Thyroid gland (tissue), 4 donors: Measurements from ENCODE around the gene UBXN6. TPM values are rescaled to one million over a fixed set of nuclear protein-coding genes. Genes with fewer than 3 reads are reported as not detected.
A peak's percentile ranks its signal among the peaks of the same experiment; 100 is the strongest.

Experiments
- DNase-seq, 2 donors: peaks; one replicate each; pipeline ENCODE4 v3.0.0-alpha.2; 2019
- H3K27ac ChIP-seq, 3 donors: fragments of 200-600 bp; sonication (generic); 1 replicate in 2 of 3; 2 replicates in 1 of 3; pipeline ENCODE4 v1.5.1; 2016 to 2019; ENCODE audit warnings: mild to moderate bottlenecking in 1 of 3, moderate library complexity in 1 of 3
- H3K27me3 ChIP-seq: fragments of 200-600 bp; sonication (generic); one replicate; pipeline ENCODE4 v1.5.1; 2019
- H3K36me3 ChIP-seq, 2 donors: fragments of 200-600 bp; sonication (generic); one replicate each; pipeline ENCODE4 v1.5.1; 2016 to 2019
- H3K4me1 ChIP-seq, 2 donors: fragments of 200-600 bp; sonication (generic); one replicate each; pipeline ENCODE4 v1.5.1; 2017 to 2019
- H3K4me3 ChIP-seq, 3 donors: fragments of 200-600 bp; sonication (generic); replicated peaks in 1 of 3; 1 replicate in 2 of 3; 2 replicates in 1 of 3; pipeline ENCODE4 v1.5.1; 2016; ENCODE audit warnings: mild to moderate bottlenecking in 1 of 3
- H3K9me3 ChIP-seq: fragments of 200-600 bp; sonication (generic); one replicate; pipeline ENCODE4 v1.5.1; 2017
- CTCF ChIP-seq, 6 experiments: fragments of 200-600 bp in 3 of 6; fragments of 450-650 bp in 3 of 6; sonication (generic) in 3 of 6; IDR thresholded peaks; one replicate each; pipeline ENCODE4 v1.5.1; 2016 to 2019; ENCODE audit warnings: antibody characterized with exemption in 6 of 6, mild to moderate bottlenecking in 2 of 6, inconsistent platforms in 1 of 6, moderate library complexity in 1 of 6
- POLR2A ChIP-seq, 2 donors: fragments of 450-650 bp; IDR thresholded peaks; one replicate each; pipeline ENCODE4 v1.6.1; 2017; ENCODE audit warnings: antibody characterized with exemption in 2 of 2, mild to moderate bottlenecking in 2 of 2, moderate library complexity in 1 of 2
- WGBS, 2 donors: methylation state at CpG; one replicate each; pipeline ENCODE4 v1.1.5; 2017; 5-methylcytosine and 5-hydroxymethylcytosine counted together
- intact Hi-C: fragments of 100-400 bp; cut with DNase I; formaldehyde crosslinking; loops from one replicate; pipeline ENCODE4 v1.15.1; 2023
- total RNA-seq, 4 donors: library from RNA; depleted of rRNA; stranded (reverse); fragments of >200 nt; gene quantifications; one replicate each; pipeline ENCODE4 v1.2.3, GENCODE V29; 2016

The UBXN6 gene
- total RNA-seq, 4 donors from 2014 or later = 90.1 to 187 (median 106) TPM

GRCh38 chr19:4406626-4407025, 51.0 kb downstream of the UBXN6 start:
- no peak overlapping the region for H3K27ac ChIP-seq
- TF ChIP-seq CTCF (IDR thresholded peaks at IDR 0.05) (no peak), POLR2A (IDR thresholded peaks at IDR 0.05) (no peak)
- H3K4me3 ChIP-seq = no peak overlapping the region
- H3K9me3 ChIP-seq = no peaks in the 10 kb centered on the region
- DNase-seq = no peak
- peaks cover 9 to 11% of the 10 kb centered on the region in 2 donors for H3K4me1 ChIP-seq
- no peaks in the 10 kb centered on the region for H3K36me3 ChIP-seq
- WGBS, 2 donors = 93 to 95% methylated on average over 7 of the region's 7 CpGs
- no peaks in the 10 kb centered on the region for H3K27me3 ChIP-seq
- intact Hi-C loops = loop anchor here (10.0 kb wide), 1 partner anchor 162 kb away; the partner anchor contains the start of gene YJU2

GRCh38 chr19:4405977-4406376, 51.6 kb downstream of the UBXN6 start:
- TF ChIP-seq POLR2A (IDR thresholded peaks at IDR 0.05) (no peak), CTCF (IDR thresholded peaks at IDR 0.05) (no peak)
- no peak overlapping the region for H3K4me3 ChIP-seq
- DNase-seq = no peak
- WGBS, 2 donors = 77 to 78% methylated on average over 8 of the region's 8 CpGs
- no peaks in the 10 kb centered on the region for H3K27me3 ChIP-seq
- intact Hi-C loops = loop anchor here (10.0 kb wide), 1 partner anchor 161 kb away; the partner anchor contains the start of gene YJU2
- no peaks in the 10 kb centered on the region for H3K9me3 ChIP-seq
- H3K4me1 ChIP-seq = peaks cover 9 to 15% of the 10 kb centered on the region in 2 donors
- H3K36me3 ChIP-seq = no peaks in the 10 kb centered on the region
- H3K27ac ChIP-seq = no peak overlapping the region

DNA sequence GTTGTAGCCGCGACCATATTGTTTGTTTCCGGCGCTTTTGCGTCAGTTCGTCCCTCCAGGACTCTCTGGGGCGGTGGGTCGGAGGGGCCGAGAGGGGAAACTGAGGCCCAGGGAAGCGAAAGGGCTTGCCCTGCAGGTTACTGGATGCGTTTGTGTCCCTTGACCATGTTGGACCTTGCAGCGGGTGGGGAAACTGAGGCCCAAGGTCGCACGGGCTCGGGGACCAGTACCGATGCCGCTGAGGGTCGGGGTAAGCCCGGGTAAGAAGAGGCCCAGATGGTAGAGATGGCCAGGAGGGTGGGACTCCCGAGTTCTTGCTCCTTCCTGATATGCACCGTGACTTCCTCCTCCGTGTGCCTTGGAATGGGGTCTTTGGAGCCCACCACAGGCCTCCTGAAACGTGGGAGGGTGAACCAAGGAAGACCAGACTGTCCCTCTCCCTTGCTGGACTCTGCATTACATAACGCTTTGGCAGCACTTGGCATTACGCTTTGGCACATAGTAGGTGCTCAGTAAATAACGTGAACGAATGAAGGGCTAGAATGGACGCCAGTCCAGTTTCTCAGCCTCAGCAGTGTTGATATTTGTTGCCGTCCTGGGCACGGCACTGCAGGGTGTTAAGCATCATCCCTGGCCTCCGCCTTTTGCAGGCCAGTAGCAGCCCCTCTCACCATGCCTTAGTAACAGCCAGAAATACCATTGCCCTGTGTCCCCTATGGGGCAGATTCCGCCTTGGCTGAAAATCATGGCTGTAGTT, 54.4 kb downstream of the UBXN6 start:
- H3K27ac ChIP-seq = no peak overlapping the region
- no peaks in the 10 kb centered on the region for H3K36me3 ChIP-seq
- 12 to 15% methylated on average over 19 to 25 of the region's 32 CpGs for WGBS, 2 donors
- intact Hi-C loops = loop anchor here (10.0 kb wide), 1 partner anchor 158 kb away; the partner anchor contains the start of gene YJU2
- peaks cover 13 to 29% of the 10 kb centered on the region in 2 donors for H3K4me1 ChIP-seq
- H3K4me3 ChIP-seq = peak overlapping the region; percentile 22 to 78 (median 74)
- H3K9me3 ChIP-seq = no peaks in the 10 kb centered on the region
- no peaks in the 10 kb centered on the region for H3K27me3 ChIP-seq
- DNase-seq = no peak
- TF ChIP-seq POLR2A (IDR thresholded peaks at IDR 0.05) = no peak
- no peak for TF ChIP-seq CTCF (IDR thresholded peaks at IDR 0.05)

- no peaks in the 10 kb centered on the region for H3K27me3 ChIP-seq
- TF ChIP-seq CTCF (IDR thresholded peaks at IDR 0.05) = peak in 1 of 6 experiments; percentile 9
- peak in 1 of 2 donors; percentile 77 for TF ChIP-seq POLR2A (IDR thresholded peaks at IDR 0.05)
- no peaks in the 10 kb centered on the region for H3K9me3 ChIP-seq
- intact Hi-C loops = loop anchor here (10.0 kb wide), 1 partner anchor 158 kb away; the partner anchor contains the start of gene YJU2
- DNase-seq = peak; percentile 99 to 100
- H3K27ac ChIP-seq = peak within 1 kb of the TSS; percentile 83 to 86 (median 83)
- H3K36me3 ChIP-seq = no peaks in the 10 kb centered on the region
- H3K4me1 ChIP-seq = peaks cover 21 to 37% of the 10 kb centered on the region in 2 donors
- 0 to 2% methylated on average over 10 to 13 of the region's 84 CpGs for WGBS, 2 donors
- peak within 1 kb of the TSS; percentile 22 to 78 (median 74) for H3K4me3 ChIP-seq
Observed at GRCh38 chr19:4402171-4403004, 55.2 kb downstream of the UBXN6 start, which contains the start of gene CHAF1A. CHAF1A (plus strand) TSS chr19:4402640; CDS start chr19:4402763, 123 bp downstream.
